SK-N-SH treated with all-trans-retinoic acid at 6 μM for 48 hours (cell line): ENCODE measurements around the gene REXO1.

Source experiments
- ATAC-seq: fragments of 200-7000 bp; cut with Tn5 transposase; 3 replicates; pipeline ENCODE4 v1.9.1; 2020; ENCODE audit warnings: mild to moderate bottlenecking, moderate library complexity
- BACH2 ChIP-seq: fragments of 250-450 bp; sonication (Bioruptor Pico); IDR thresholded peaks from 2 replicates; pipeline ENCODE4 v1.9.0; 2021; ENCODE audit warnings: mild to moderate bottlenecking, borderline replicate concordance
- CREB5 ChIP-seq: fragments of 250-450 bp; sonication (Bioruptor Pico); IDR thresholded peaks from 2 replicates; pipeline ENCODE4 v1.5.1; 2020; ENCODE audit warnings: low read depth, mild to moderate bottlenecking, moderate library complexity
- CSDC2 ChIP-seq: fragments of 250-450 bp; sonication (Bioruptor Pico); IDR thresholded peaks from 2 replicates; pipeline ENCODE4 v1.5.0; 2020; ENCODE audit warnings: mild to moderate bottlenecking, moderate library complexity
- ISL1 ChIP-seq: fragments of 250-450 bp; sonication (Bioruptor Pico); IDR thresholded peaks from 2 replicates; pipeline ENCODE4 v2.1.2; 2022; ENCODE audit warnings: mild to moderate bottlenecking, moderate library complexity
- PATZ1 ChIP-seq: fragments of 250-450 bp; sonication (Bioruptor Pico); IDR thresholded peaks from 2 replicates; pipeline ENCODE4 v1.8.0; 2020; ENCODE audit warnings: mild to moderate bottlenecking, moderate library complexity, borderline replicate concordance
- POU6F1 ChIP-seq: fragments of 250-450 bp; sonication (Bioruptor Pico); IDR thresholded peaks from 2 replicates; pipeline ENCODE4 v1.8.0; 2021; ENCODE audit warnings: low read depth, mild to moderate bottlenecking, moderate library complexity, borderline replicate concordance
- PPARA ChIP-seq: fragments of 250-450 bp; sonication (Bioruptor Pico); IDR thresholded peaks from 2 replicates; pipeline ENCODE4 v1.5.0; 2020; ENCODE audit warnings: mild to moderate bottlenecking, borderline replicate concordance
- SNAI2 ChIP-seq: fragments of 250-450 bp; sonication (Bioruptor Pico); IDR thresholded peaks from 2 replicates; pipeline ENCODE4 v1.5.0; 2020; ENCODE audit warnings: mild to moderate bottlenecking, moderate library complexity
- TCF4 ChIP-seq: fragments of 250-450 bp; sonication (Bioruptor Pico); IDR thresholded peaks from 2 replicates; pipeline ENCODE4 v1.8.0; 2021; ENCODE audit warnings: mild to moderate bottlenecking, moderate library complexity, borderline replicate concordance
- TSHZ2 ChIP-seq: fragments of 250-450 bp; sonication (Bioruptor Pico); IDR thresholded peaks from 2 replicates; pipeline ENCODE4 v1.5.0; 2020; ENCODE audit warnings: mild to moderate bottlenecking, moderate library complexity
- ZC3H10 ChIP-seq: fragments of 250-450 bp; sonication (Bioruptor Pico); IDR thresholded peaks from 2 replicates; pipeline ENCODE4 v1.5.1; 2021; ENCODE audit warnings: mild to moderate bottlenecking, moderate library complexity
- ZFP30 ChIP-seq: fragments of 450-650 bp; formaldehyde crosslinking; IDR thresholded peaks from 2 replicates; pipeline ENCODE4 v1.5.0; 2022; ENCODE audit warnings: mild to moderate bottlenecking, moderate library complexity
- TF ChIP-seq, protein P1 (sequence below): fragments of 250-450 bp; sonication (Bioruptor Pico); IDR thresholded peaks from 2 replicates; pipeline ENCODE4 v1.5.1; 2021; ENCODE audit warnings: mild to moderate bottlenecking, moderate library complexity

The REXO1 gene

DNA sequence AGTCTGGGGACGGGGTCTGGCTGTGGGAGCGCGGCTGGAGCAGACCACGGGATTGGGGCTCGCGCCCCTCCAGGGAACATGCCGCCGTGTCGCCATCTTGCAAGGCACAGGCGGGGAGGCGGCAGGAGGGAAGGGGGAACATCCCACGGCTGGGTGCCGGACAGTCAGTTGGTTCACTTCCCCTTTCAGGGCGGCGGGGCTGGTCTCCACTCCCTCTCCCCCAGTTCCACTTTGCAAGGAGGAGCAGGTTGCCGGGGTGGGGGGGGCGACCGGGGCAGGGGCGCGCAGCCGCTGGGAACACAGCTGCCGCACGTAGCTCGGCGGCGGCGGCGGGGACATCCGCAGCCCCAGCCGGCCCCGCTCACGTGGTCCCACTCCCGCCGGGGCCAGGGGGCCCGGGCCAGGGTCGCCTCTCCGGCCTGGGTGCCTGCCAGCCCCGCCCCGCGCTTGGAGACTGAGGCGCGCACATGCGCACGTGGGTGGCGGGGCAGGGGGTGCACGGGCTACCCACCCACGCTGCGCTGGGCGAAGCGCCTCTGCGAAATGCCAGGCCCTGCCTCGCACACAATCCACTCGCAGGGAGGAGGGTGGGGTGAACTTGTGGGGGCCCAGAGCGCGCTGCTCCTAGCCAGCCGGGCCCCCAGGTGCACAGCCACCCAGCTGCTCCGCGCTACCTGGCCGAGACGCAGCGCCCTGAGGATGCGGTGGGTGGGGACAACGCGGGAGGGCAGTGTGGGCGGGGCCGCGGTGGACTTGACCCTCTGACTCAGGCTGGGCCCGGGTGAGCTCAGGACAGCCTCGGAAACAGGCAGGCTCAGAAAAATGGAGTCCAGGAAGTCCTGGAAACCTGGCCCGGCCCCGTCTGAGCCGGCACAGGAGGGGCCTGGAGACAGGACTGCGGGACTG lies 8.7 kb upstream of the REXO1 start:
- peak; percentile 49 for ATAC-seq
- no peak for TF ChIP-seq ISL1 (CRISPR knock-in tag)
- no peak for TF ChIP-seq CREB5
- TF ChIP-seq TCF4 (CRISPR knock-in tag) = no peak
- no peak for TF ChIP-seq CSDC2 (CRISPR knock-in tag)
- no peak for TF ChIP-seq PATZ1 (CRISPR knock-in tag)
- TF ChIP-seq SNAI2 (CRISPR knock-in tag) = no peak
- TF ChIP-seq BACH2 = no peak
- TF ChIP-seq PPARA (CRISPR knock-in tag) = no peak

DNA sequence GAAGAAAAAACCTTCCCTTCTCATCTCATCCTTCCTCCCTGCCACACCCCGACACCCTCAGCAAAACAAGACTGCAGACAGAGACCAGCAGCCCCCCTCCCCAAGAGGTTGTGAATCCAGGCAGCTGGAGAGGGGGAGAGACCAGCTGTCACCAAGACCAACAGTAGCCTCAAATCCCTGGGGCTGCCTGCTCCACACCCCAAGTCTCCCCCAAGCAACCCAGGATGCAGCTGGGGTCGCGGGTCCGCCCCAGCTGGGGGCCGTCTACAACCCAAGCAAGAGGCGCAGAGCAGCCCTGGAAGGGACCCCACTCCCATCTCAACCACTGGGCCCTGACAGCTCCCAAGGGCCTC lies 8.0 kb upstream of the REXO1 start:
- no peak for TF ChIP-seq ZC3H10
- ATAC-seq = no peak

DNA sequence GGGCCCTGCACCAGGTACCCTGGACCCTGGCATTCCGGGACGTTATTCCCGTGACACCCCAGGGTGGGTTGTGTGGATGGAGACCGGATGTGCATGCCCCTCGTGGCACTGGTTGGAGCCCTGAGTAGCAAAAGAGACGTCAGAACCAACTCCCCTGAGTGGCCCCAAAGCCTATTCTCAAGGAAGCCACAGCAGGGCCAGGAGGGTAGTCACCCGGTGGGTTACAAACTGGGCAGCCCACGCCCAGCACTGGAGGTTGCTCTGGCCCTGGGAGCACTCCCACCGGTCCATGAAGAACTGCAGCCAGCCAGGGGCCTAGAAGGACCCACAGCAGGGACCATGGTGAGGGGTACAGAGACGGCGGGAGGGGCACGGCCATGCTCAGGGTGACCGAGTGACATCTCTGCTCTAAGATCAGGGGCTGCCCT lies 7.6 kb upstream of the REXO1 start:
- peak; percentile 1; the same call in 2 of the 3 replicates for ATAC-seq
- no peak for TF ChIP-seq TCF4 (CRISPR knock-in tag)
- TF ChIP-seq ZC3H10 = no peak
- TF ChIP-seq POU6F1 (CRISPR knock-in tag) = no peak
- no peak for TF ChIP-seq PPARA (CRISPR knock-in tag)
- no peak for TF ChIP-seq ISL1 (CRISPR knock-in tag)
- TF ChIP-seq TSHZ2 = no peak
- TF ChIP-seq, protein P1, sequence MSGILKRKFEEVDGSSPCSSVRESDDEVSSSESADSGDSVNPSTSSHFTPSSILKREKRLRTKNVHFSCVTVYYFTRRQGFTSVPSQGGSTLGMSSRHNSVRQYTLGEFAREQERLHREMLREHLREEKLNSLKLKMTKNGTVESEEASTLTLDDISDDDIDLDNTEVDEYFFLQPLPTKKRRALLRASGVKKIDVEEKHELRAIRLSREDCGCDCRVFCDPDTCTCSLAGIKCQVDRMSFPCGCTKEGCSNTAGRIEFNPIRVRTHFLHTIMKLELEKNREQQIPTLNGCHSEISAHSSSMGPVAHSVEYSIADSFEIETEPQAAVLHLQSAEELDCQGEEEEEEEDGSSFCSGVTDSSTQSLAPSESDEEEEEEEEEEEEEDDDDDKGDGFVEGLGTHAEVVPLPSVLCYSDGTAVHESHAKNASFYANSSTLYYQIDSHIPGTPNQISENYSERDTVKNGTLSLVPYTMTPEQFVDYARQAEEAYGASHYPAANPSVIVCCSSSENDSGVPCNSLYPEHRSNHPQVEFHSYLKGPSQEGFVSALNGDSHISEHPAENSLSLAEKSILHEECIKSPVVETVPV (CRISPR knock-in tag) = no peak
- TF ChIP-seq ZFP30 (CRISPR knock-in tag) = no peak

- ATAC-seq = peak; percentile 85
- TF ChIP-seq ZFP30 (CRISPR knock-in tag) = no peak
- no peak for TF ChIP-seq POU6F1 (CRISPR knock-in tag)
- no peak for TF ChIP-seq PATZ1 (CRISPR knock-in tag)
- TF ChIP-seq, protein P1 (CRISPR knock-in tag) = no peak
- no peak for TF ChIP-seq ZC3H10
- no peak for TF ChIP-seq TSHZ2
These were observed 7.0 kb upstream of the REXO1 start for GRCh38 chr19:1855040-1855827.
